Measurements from ENCODE around the gene DDX31.
"Not testable (repeated sequence)": the region's sequence is repeated elsewhere in the genome, so short reads cannot be mapped to it uniquely, and the experiment has no call there.

Gene DDX31

GRCh38 chr9:132669698-132670456 is at the start of gene DDX31:
DDX31 (minus strand) TSS chr9:132669983; CDS start chr9:132669934, 49 bp downstream.
- DNase-seq: peak; percentile 95

- not testable (repeated sequence) for DNase-seq
These were observed 48.7 kb upstream of the DDX31 start for GRCh38 chr9:132718381-132718928.

GRCh38 chr9:132717326-132717945 is 47.7 kb upstream of the DDX31 start:
- DNase-seq: peak; percentile 37

DNA sequence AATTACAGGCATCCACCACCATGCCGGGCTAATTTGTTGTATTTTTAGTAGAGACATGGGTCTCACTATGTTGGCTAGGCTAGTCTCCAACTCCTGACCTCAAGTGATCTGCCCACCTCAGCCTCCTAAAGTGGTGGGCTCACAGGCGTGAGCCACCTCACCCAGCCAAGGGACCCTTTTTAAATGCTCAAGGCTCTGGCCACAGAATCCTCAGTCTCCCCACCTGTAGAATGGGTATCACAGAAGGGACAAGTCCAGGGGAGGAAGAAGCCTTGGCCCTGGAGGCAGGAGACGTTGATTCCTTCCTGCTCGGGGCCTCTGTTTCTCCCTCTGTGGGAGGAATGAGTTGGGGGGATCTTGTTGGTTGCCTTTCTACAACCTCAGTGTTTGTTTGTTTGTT is 46.2 kb upstream of the DDX31 start:
- peak; percentile 29 for DNase-seq

- no peak for DNase-seq
These were observed 43.0 kb upstream of the DDX31 start for GRCh38 chr9:132712753-132713152.

DNA sequence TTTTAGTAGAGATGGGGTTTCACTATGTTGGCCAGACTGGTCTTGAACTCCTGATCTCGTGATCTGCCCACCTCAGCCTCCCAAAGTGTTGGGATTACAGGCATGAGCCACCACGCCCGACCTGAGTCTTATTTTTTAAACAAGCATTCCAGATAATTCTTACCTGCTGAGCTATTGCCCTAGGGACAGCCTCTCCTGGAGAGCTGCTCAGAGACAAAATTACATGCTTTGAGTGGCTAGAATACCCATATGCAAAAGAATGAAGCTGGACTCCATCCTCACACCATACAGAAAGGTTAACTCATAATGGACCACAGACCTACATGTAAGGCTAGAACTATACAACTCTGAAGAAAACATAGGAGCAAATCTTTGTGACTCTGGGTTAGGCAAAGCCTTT is 42.1 kb upstream of the DDX31 start:
- DNase-seq: no peak

GRCh38 chr9:132711152-132711551 is 41.4 kb upstream of the DDX31 start:
- not testable (repeated sequence) for DNase-seq

DNA sequence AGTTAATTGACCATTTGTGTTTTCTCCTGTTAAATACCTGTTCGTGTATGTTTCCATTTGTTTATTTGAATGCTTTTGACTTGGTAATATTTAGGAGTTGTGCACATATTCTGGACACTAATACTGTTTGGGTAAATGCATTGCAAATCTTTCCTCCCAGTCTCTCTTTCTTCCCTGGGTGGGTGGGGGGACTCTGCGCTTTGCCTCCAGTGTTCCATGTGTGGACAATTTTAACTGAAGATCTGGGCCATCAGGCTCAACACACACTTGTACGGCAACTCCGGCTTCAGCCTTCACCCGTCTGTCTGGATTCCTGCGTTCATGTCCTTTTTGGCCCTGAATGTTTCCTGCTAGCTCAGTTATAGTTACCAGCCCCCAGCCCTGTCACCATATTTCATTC is 40.5 kb upstream of the DDX31 start:
- DNase-seq: no peak

DNA sequence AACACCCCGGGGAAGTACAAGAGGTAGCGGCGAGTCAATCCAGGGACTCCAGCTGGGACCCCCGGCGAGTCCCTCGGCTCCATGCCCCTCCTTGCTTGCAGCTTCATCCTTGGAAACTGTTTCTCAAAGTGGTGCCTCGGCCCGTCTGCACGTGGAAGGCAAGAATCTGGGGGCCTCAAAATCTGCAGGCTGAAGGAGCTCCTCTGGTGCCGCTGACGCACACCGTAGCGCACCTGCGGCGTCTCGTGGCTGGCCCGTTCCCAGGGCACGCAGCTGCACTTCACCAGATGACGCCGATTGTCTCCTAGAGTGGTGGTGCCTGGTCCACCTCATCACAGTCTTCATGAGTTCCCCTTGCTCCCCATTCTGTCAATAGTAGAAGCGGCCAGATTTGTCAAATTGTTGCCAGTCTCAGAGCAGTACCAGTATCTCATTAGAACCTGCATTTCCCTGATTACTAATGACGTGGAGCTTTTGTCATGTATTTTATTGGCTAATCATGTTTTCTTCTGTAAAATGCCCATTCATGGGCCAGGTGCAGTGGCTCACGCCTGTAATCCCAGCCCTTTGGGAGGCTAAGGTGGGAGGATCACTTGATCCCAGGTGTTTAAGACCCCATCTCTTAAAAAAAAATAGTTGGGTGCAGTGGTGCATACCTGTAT is 39.1 kb upstream of the DDX31 start:
- no peak for DNase-seq

- DNase-seq: no peak
These were observed 38.5 kb upstream of the DDX31 start for GRCh38 chr9:132708239-132708638.

DNA sequence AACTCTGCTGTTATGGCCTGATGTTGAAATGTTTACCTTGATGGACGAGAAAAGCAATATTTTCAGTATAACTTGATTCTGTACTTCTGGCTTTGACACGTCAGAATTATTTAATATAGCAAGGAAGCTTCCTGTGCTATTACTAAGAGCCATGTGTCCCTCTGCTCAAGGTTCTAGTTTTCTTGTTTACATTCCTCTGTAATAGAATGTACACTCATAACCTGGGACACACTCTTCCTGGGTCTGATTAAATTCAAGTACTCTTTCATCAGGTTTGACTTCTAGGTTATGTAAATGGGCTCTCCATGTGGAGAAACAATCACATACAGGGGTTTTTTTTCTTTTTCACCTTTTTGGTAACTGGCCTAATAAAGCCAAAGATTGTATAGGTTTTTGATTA is 33.6 kb upstream of the DDX31 start:
- DNase-seq: no peak

- no peak for DNase-seq
These were observed 32.5 kb upstream of the DDX31 start for GRCh38 chr9:132702254-132702653.

GRCh38 chr9:132699956-132700355 is 30.2 kb upstream of the DDX31 start:
- DNase-seq: no peak

GRCh38 chr9:132698989-132699388 is 29.2 kb upstream of the DDX31 start:
- DNase-seq: no peak

GRCh38 chr9:132697230-132697629 is 27.4 kb upstream of the DDX31 start:
- no peak for DNase-seq

DNA sequence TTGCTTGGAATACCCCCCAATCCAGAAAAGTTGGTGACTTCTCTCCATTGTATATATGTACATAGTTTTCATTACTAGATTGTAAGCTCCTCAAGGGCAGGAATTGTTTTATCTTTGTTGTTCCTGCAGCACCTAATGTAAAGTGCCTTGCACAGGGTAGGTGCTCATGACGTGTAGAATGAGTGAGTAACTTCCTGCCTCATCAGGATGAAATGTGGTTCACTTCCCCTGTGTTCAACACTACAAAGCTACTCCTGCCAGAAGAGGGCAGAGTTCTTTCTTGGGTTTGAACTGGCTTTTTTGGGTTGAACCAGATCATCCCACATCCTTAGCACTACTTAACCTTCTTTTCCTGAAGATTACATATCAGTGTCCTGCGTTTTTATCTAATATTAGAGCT is 24.4 kb upstream of the DDX31 start:
- DNase-seq: no peak

DNA sequence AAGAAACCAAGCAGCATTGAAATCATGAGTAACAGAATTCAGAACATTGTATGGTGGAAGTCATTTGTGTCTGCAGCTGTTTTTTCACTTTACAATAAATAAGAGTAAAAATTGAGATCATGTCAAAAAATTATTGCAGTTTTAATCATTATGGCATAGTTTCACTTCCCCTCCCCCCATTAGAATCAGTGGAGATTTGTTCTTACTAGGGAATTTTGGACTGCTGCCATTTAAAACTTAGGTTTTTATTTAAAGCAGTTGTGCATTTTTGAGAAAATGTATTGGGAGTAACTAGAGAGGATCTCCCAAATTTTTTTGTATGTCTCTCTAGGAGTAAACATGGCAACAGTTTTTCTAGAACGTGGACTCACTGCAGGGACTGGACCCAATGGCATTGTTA is 20.9 kb upstream of the DDX31 start:
- DNase-seq: no peak

- DNase-seq: no peak
These were observed 14.1 kb upstream of the DDX31 start for GRCh38 chr9:132683873-132684272.

GRCh38 chr9:132681561-132681960 is 11.8 kb upstream of the DDX31 start:
- DNase-seq: no peak

GRCh38 chr9:132679946-132680625 is 10.3 kb upstream of the DDX31 start:
- DNase-seq: no peak

GRCh38 chr9:132677976-132678375 is 8.2 kb upstream of the DDX31 start:
- DNase-seq: no peak

DNA sequence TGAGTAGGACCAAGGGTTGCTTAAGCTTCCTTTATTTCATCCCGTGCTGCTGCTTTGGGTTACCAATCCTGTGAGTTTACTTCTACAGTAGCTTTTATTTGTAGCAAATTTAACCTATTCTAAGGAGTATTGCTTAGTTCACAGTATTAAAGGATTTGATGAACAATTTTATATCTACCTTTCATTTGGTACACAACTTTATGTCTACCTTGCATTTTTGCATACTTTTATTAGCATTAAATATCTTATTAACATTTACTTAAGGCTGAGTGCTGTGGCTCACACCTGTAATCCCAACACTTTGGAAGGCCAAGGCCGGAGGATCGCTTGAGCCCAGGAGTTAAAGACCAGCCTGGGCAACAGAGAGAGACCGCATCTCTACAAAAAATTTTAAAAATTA is 4.7 kb upstream of the DDX31 start:
- no peak for DNase-seq

DNA sequence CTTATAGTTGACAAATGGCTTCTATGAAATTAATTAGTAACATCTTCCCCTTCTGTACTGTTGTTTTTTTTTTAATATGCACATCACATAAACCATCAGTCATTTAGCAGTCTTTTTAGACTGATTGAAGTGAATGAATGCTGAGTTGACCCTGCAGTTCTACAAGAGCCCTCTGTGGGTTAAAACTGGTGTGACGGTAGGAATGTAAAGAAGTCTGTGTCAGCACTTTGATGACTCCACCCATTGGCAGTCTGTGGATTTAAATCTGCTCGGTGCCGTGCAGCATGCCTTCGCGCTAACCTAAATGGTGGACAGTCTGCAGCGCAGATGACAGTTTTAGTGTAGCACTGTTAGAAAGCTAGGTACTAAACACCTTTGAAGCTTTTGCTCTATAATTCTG is 3.6 kb upstream of the DDX31 start:
- no peak for DNase-seq

DNA sequence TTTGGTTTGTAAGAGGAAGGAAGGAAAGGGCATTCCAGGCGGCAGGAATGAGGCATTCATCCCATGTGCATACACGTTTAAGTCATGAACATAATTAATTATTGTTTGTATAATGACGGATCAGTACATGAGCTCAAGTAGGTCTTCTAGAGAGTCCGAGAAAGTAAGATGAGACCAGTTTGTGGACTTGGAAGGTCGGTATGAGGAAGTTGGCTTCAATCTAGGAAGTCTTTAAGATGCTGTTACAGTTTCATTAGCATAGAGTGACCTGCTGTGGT is 2.6 kb upstream of the DDX31 start:
- DNase-seq: no peak
